ENCODE results near the gene MAN1A2.

The MAN1A2 gene

DNA sequence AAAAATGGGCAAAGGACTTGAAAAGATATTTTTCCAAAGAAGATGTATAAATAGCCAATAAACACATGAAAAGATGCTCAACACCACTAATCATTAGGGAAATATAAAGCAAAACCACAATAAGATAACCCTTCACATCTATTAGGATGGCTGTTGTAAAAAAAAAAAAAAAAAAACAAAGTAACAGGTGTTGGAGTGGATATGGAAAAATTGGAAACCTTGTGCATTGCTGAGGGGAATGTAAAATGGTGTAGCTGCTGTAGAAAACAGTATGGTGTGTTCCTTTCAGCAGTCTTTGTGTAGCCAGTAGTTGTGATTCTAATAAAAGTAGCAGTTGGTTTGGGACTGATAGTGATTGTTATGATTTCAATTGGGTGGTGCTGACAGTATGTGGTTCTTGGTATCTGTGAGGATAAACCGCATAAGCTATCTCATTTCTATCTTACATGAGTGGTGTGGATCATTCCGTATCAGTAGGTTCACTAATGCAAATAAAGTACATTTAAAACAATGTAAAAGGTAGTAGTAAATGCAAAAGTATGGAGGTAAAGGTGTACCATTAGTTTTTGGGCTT lies 19.9 kb downstream of the MAN1A2 start:
- H3K36me3 ChIP-seq (ENCODE audit: control insufficient read depth in 1 of 2, insufficient read depth in 2 of 2, low read length in 2 of 2) = no peaks in the 10 kb centered on the region
- peaks cover 0 to 21% of the 10 kb centered on the region in 2 donors for H3K4me1 ChIP-seq (ENCODE audit: control insufficient read depth in 1 of 2, insufficient read depth in 2 of 2, low read length in 2 of 2)
- no peak overlapping the region for H3K4me3 ChIP-seq (ENCODE audit: low read depth in 1 of 2, low read length in 2 of 2)
- no peak overlapping the region for H3K27ac ChIP-seq (ENCODE audit: low read length)
- H3K27me3 ChIP-seq (ENCODE audit: low read depth, low read length) = no peaks in the 10 kb centered on the region
- peaks cover 4 to 9% of the 10 kb centered on the region in 2 donors for H3K9me3 ChIP-seq (ENCODE audit: control insufficient read depth in 1 of 2, low read length in 2 of 2)

DNA sequence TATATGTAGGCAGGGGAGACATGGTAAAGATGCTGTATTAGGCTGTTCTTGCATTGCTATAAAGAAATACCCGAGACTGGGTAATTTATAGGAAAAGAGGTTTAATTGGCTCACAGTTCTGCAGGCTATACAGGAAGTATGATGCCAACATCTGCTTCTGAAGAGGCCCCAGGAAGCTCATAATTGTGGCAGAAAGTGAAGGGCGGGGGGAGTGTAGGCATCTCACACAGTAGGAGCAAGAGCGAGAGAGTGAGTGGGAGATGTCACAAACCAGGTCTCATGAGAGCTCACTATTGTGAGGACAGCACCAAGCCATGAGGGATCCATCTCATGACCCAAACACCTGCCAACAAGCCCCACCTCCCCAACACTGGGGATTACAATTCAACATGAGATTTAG lies 21.1 kb downstream of the MAN1A2 start:
- peaks cover 0 to 30% of the 10 kb centered on the region in 2 donors for H3K4me1 ChIP-seq (ENCODE audit: control insufficient read depth in 1 of 2, insufficient read depth in 2 of 2, low read length in 2 of 2)
- peaks cover 4 to 7% of the 10 kb centered on the region in 2 donors for H3K9me3 ChIP-seq (ENCODE audit: control insufficient read depth in 1 of 2, low read length in 2 of 2)
- H3K27ac ChIP-seq (ENCODE audit: low read length) = no peak overlapping the region
- H3K36me3 ChIP-seq (ENCODE audit: control insufficient read depth in 1 of 2, insufficient read depth in 2 of 2, low read length in 2 of 2) = no peaks in the 10 kb centered on the region
- no peaks in the 10 kb centered on the region for H3K27me3 ChIP-seq (ENCODE audit: low read depth, low read length)
- H3K4me3 ChIP-seq (ENCODE audit: low read depth in 1 of 2, low read length in 2 of 2) = no peak overlapping the region

DNA sequence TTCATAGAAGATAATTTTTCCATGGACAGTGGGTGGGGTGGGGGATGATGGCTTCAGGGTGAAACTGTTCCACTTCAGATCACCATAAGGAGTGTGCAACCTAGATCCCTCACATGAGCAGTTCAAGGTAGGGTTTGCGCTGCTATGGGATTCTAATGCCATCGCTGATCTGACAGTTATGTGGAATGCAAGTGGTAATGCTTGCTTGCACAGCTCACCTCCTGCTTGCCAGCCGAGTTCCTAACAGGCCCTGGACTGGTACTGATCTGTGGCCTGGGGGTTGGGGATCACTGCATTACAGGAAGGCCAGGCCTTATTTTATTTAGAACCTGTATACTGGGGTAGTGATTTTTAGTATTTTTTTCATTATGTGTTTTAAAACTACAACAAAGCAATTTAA lies 22.0 kb downstream of the MAN1A2 start:
- Histone ChIP-seq H3K4me1 (ENCODE audit: control insufficient read depth in 1 of 2, insufficient read depth in 2 of 2, low read length in 2 of 2) (peaks cover 0 to 30% of the 10 kb centered on the region in 2 donors), H3K27me3 (ENCODE audit: low read depth, low read length) (no peaks in the 10 kb centered on the region), H3K27ac (ENCODE audit: low read length) (no peak overlapping the region), H3K9me3 (ENCODE audit: control insufficient read depth in 1 of 2, low read length in 2 of 2) (no peaks in the 10 kb centered on the region), H3K4me3 (ENCODE audit: low read depth in 1 of 2, low read length in 2 of 2) (no peak overlapping the region), H3K36me3 (ENCODE audit: control insufficient read depth in 1 of 2, insufficient read depth in 2 of 2, low read length in 2 of 2) (no peaks in the 10 kb centered on the region)

DNA sequence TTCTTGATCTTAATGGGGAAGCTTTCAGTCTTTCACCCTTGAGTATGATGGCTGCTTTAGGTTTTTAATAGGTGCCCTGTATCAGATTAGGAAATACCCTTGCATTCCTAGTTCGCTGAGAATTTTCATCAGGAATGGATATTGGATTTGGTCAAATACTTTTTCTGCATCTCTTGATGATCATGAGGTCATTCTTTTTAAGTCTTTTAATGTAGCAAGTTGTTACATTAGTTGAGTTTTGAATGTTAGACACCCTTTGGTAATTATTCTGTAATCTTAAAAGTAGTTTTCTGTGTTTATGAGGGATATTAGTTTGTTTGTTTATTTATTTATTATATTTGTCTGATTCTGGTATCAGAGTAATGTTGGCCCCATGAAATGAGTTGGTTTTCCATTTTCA lies 22.5 kb downstream of the MAN1A2 start:
- no peaks in the 10 kb centered on the region for H3K27me3 ChIP-seq (ENCODE audit: low read depth, low read length)

DNA sequence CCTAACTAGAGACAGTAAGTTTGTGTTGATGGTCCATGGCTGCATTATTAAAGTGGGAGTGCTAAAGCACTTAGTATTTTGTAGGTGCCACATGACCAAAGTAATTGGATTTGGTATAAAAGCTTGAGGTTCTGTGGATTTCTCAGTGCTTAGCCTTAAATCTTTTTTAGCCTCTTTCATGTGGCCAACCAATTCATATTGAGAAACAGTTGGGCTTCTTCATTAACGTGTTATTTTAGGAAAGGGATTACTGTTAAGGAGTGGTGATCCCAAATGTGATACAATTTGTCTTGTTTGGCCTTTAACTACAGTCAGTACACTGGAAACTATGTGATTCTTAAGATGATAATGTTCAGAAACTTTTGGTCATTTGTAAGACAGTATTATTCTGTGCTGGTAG lies 25.5 kb downstream of the MAN1A2 start:
- no peak overlapping the region for H3K27ac ChIP-seq (ENCODE audit: low read length)
- H3K36me3 ChIP-seq (ENCODE audit: control insufficient read depth in 1 of 2, insufficient read depth in 2 of 2, low read length in 2 of 2) = no peaks in the 10 kb centered on the region
- peaks cover 0 to 25% of the 10 kb centered on the region in 2 donors for H3K4me1 ChIP-seq (ENCODE audit: control insufficient read depth in 1 of 2, insufficient read depth in 2 of 2, low read length in 2 of 2)
- no peak overlapping the region for H3K4me3 ChIP-seq (ENCODE audit: low read depth in 1 of 2, low read length in 2 of 2)
- no peaks in the 10 kb centered on the region for H3K27me3 ChIP-seq (ENCODE audit: low read depth, low read length)
- H3K9me3 ChIP-seq (ENCODE audit: control insufficient read depth in 1 of 2, low read length in 2 of 2) = no peaks in the 10 kb centered on the region

More for the DNA sequence above, 22.5 kb downstream of the MAN1A2 start:
- no peaks in the 10 kb centered on the region for H3K9me3 ChIP-seq (ENCODE audit: control insufficient read depth in 1 of 2, low read length in 2 of 2)
- H3K36me3 ChIP-seq (ENCODE audit: control insufficient read depth in 1 of 2, insufficient read depth in 2 of 2, low read length in 2 of 2) = no peaks in the 10 kb centered on the region
- peaks cover 0 to 30% of the 10 kb centered on the region in 2 donors for H3K4me1 ChIP-seq (ENCODE audit: control insufficient read depth in 1 of 2, insufficient read depth in 2 of 2, low read length in 2 of 2)
- no peak overlapping the region for H3K27ac ChIP-seq (ENCODE audit: low read length)
- H3K4me3 ChIP-seq (ENCODE audit: low read depth in 1 of 2, low read length in 2 of 2) = no peak overlapping the region

DNA sequence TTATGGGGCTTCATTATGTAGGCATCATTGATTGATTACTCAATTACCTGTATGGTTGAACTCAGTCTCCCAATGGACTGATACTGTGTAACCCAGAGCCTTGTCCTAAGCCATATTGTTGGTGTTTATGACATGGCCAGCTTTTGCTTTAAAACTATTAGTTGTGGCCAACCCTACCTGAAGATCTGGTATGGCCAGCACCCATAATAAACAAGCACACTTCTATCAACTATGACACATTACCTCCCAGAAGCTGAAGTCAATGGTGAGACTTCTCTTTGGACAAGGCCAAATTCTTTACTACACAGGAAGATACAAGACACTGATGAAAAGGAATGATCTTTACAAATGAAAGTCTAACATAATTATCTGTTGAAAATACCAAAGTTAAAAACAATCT lies 28.8 kb downstream of the MAN1A2 start:
- H3K4me3 ChIP-seq (ENCODE audit: low read depth in 1 of 2, low read length in 2 of 2) = no peak overlapping the region
- H3K27me3 ChIP-seq (ENCODE audit: low read depth, low read length) = no peaks in the 10 kb centered on the region
- peaks cover 0 to 18% of the 10 kb centered on the region in 2 donors for H3K4me1 ChIP-seq (ENCODE audit: control insufficient read depth in 1 of 2, insufficient read depth in 2 of 2, low read length in 2 of 2)
- H3K9me3 ChIP-seq (ENCODE audit: control insufficient read depth in 1 of 2, low read length in 2 of 2) = no peaks in the 10 kb centered on the region
- H3K36me3 ChIP-seq (ENCODE audit: control insufficient read depth in 1 of 2, insufficient read depth in 2 of 2, low read length in 2 of 2) = no peaks in the 10 kb centered on the region
- H3K27ac ChIP-seq (ENCODE audit: low read length) = no peak overlapping the region

DNA sequence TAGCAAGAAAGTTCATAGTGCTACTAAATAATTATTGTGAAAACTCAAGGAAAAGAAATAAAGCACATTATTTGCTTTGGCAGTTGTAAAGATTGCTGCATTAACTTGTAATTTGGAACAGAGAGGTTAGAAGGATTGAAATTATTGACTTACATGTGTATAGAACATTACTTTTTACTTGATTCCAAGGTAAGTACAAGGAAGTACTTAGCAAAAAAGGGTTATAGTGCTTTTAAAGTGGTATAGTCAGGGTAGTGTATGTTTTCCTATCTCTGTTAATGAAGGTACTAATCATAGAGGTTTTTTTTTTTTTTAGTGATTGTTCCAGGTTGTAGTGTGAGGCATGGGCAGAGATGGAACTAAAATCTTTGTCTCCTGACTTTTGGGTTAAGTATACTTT lies 29.4 kb downstream of the MAN1A2 start:
- Histone ChIP-seq H3K9me3 (ENCODE audit: control insufficient read depth in 1 of 2, low read length in 2 of 2) (no peaks in the 10 kb centered on the region), H3K36me3 (ENCODE audit: control insufficient read depth in 1 of 2, insufficient read depth in 2 of 2, low read length in 2 of 2) (no peaks in the 10 kb centered on the region), H3K4me3 (ENCODE audit: low read depth in 1 of 2, low read length in 2 of 2) (no peak overlapping the region), H3K4me1 (ENCODE audit: control insufficient read depth in 1 of 2, insufficient read depth in 2 of 2, low read length in 2 of 2) (peaks cover 0 to 18% of the 10 kb centered on the region in 2 donors), H3K27ac (ENCODE audit: low read length) (no peak overlapping the region), H3K27me3 (ENCODE audit: low read depth, low read length) (no peaks in the 10 kb centered on the region)

DNA sequence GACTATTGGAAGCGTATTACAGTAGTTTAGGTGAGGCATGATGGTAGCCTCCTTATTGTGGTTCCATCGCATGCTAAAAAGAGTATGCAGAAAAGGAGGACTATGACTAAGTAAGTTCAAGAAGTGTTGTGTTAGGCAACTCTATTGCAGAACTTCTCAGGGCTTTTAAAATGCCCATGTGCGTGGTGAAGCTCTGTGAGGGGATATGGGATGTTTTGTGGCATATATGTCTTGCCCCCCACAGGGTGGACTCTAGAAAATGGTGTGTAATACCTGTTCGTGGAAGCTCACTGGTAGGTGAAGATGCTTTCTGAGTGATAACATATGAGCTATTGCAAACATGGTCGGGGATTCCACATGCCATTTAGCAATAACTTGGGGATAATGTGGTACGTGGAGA lies 31.7 kb downstream of the MAN1A2 start:
- peaks cover 0 to 4% of the 10 kb centered on the region in 2 donors for H3K4me1 ChIP-seq (ENCODE audit: control insufficient read depth in 1 of 2, insufficient read depth in 2 of 2, low read length in 2 of 2)
- peaks cover 5 to 9% of the 10 kb centered on the region in 2 donors for H3K36me3 ChIP-seq (ENCODE audit: control insufficient read depth in 1 of 2, insufficient read depth in 2 of 2, low read length in 2 of 2)
- no peaks in the 10 kb centered on the region for H3K27me3 ChIP-seq (ENCODE audit: low read depth, low read length)
- no peak overlapping the region for H3K27ac ChIP-seq (ENCODE audit: low read length)
- no peak overlapping the region for H3K4me3 ChIP-seq (ENCODE audit: low read depth in 1 of 2, low read length in 2 of 2)
- peaks cover 0 to 5% of the 10 kb centered on the region in 2 donors for H3K9me3 ChIP-seq (ENCODE audit: control insufficient read depth in 1 of 2, low read length in 2 of 2)

DNA sequence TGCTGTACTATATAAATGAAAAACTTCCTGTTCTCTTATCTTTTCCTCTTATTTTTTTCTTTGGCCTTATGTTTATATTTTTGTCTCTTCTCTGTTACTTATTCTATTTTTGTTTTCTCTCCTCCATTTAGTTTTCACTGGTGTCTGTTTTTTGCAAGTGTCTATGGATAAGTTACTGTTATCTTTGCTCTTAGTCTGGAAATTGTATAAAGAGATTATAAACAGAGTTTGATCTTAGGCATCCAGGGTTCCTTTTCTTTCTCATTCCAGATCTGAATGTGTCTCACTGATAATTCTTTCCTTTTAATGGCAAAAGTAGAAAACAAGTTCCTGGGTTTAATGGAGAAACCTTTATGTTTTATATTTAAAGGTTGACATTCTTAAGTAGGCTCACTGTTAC lies 34.5 kb downstream of the MAN1A2 start:
- Histone ChIP-seq H3K27me3 (ENCODE audit: low read depth, low read length) (no peaks in the 10 kb centered on the region), H3K27ac (ENCODE audit: low read length) (no peak overlapping the region), H3K9me3 (ENCODE audit: control insufficient read depth in 1 of 2, low read length in 2 of 2) (peaks cover 0 to 5% of the 10 kb centered on the region in 2 donors), H3K36me3 (ENCODE audit: control insufficient read depth in 1 of 2, insufficient read depth in 2 of 2, low read length in 2 of 2) (peaks cover 10 to 11% of the 10 kb centered on the region in 2 donors), H3K4me3 (ENCODE audit: low read depth in 1 of 2, low read length in 2 of 2) (no peak overlapping the region), H3K4me1 (ENCODE audit: control insufficient read depth in 1 of 2, insufficient read depth in 2 of 2, low read length in 2 of 2) (peaks cover 0 to under 1% of the 10 kb centered on the region in 2 donors)

DNA sequence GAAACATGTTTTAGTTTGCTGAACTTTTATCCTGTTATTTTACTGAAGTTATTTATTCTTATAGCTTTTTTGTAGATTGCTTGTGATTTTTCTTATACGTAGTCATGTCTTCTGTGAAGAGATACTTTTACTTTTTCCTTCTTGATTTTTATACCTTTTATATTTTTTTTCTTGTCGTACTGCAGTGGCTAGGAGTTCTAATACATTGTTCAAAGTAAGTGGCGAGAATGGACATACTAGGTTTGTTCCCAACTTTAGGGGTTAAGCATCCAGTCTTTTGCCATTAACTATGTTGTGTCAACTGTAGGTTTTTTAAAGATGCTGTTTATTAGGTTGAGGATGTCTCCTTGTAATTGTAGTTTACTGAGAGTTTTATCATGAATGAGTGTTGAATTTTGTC lies 36.3 kb downstream of the MAN1A2 start:
- Histone ChIP-seq H3K4me3 (ENCODE audit: low read depth in 1 of 2, low read length in 2 of 2) (no peak overlapping the region), H3K27ac (ENCODE audit: low read length) (no peak overlapping the region), H3K27me3 (ENCODE audit: low read depth, low read length) (no peaks in the 10 kb centered on the region), H3K9me3 (ENCODE audit: control insufficient read depth in 1 of 2, low read length in 2 of 2) (peaks cover 0 to 5% of the 10 kb centered on the region in 2 donors), H3K36me3 (ENCODE audit: control insufficient read depth in 1 of 2, insufficient read depth in 2 of 2, low read length in 2 of 2) (peaks cover 10 to 11% of the 10 kb centered on the region in 2 donors), H3K4me1 (ENCODE audit: control insufficient read depth in 1 of 2, insufficient read depth in 2 of 2, low read length in 2 of 2) (no peaks in the 10 kb centered on the region)

DNA sequence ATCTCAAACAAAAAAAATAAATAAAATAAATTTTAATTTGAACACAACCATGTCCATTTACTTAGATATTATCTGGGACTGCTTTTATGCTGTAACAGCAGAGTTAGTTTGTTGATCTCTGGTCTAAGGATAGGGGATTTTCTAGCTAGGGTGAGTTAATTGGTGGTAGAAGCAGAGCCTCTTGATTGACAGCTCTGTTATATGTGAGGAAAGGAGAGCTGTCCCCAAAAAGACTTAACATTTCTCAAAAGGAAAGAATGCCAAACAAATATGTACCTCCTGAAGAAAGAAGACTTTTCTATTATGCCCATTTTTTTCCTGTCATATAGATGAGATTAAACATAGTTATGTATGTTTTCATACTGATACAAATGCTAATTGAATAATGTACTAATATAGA lies 37.8 kb downstream of the MAN1A2 start:
- Histone ChIP-seq H3K27ac (ENCODE audit: low read length) (no peak overlapping the region), H3K4me1 (ENCODE audit: control insufficient read depth in 1 of 2, insufficient read depth in 2 of 2, low read length in 2 of 2) (no peaks in the 10 kb centered on the region), H3K9me3 (ENCODE audit: control insufficient read depth in 1 of 2, low read length in 2 of 2) (peaks cover 0 to 5% of the 10 kb centered on the region in 2 donors), H3K4me3 (ENCODE audit: low read depth in 1 of 2, low read length in 2 of 2) (no peak overlapping the region), H3K36me3 (ENCODE audit: control insufficient read depth in 1 of 2, insufficient read depth in 2 of 2, low read length in 2 of 2) (peaks cover 10 to 11% of the 10 kb centered on the region in 2 donors), H3K27me3 (ENCODE audit: low read depth, low read length) (no peaks in the 10 kb centered on the region)

DNA sequence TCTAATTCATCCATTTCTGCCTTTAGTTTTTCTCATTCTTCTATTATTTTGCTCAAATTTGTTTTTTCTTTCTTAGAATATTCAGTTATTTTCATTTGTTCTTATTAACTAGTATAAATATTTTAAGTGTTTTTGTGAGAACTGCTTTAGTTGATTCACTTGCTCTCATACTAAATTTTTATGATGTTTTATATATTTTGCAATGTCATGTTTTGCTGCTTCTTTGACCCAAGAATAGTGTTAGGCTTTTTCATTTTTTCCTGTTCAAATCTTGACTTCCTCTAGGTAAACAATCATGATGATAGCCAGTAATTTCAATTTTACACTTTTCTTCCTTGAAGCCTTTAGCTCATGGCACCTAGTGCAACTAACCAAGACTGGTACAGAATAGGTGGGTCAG lies 45.2 kb downstream of the MAN1A2 start:
- Histone ChIP-seq H3K4me3 (ENCODE audit: low read depth in 1 of 2, low read length in 2 of 2) (no peak overlapping the region), H3K27ac (ENCODE audit: low read length) (no peak overlapping the region), H3K27me3 (ENCODE audit: low read depth, low read length) (no peaks in the 10 kb centered on the region), H3K9me3 (ENCODE audit: control insufficient read depth in 1 of 2, low read length in 2 of 2) (no peaks in the 10 kb centered on the region), H3K4me1 (ENCODE audit: control insufficient read depth in 1 of 2, insufficient read depth in 2 of 2, low read length in 2 of 2) (no peaks in the 10 kb centered on the region), H3K36me3 (ENCODE audit: control insufficient read depth in 1 of 2, insufficient read depth in 2 of 2, low read length in 2 of 2) (peaks cover 0 to 4% of the 10 kb centered on the region in 2 donors)
